ENCODE data around the gene ACSM6. TPM values are rescaled to one million over a fixed set of nuclear protein-coding genes. Genes with fewer than 3 reads are reported as not detected.
"Not testable (repeated sequence)": the region's sequence is repeated elsewhere in the genome, so short reads cannot be mapped to it uniquely, and the experiment has no call there.

The ACSM6 gene
- total and polyA plus RNA-seq, 8 donors = 0.13 to 7.5 (median 0.68) TPM; not detected in 3

DNA sequence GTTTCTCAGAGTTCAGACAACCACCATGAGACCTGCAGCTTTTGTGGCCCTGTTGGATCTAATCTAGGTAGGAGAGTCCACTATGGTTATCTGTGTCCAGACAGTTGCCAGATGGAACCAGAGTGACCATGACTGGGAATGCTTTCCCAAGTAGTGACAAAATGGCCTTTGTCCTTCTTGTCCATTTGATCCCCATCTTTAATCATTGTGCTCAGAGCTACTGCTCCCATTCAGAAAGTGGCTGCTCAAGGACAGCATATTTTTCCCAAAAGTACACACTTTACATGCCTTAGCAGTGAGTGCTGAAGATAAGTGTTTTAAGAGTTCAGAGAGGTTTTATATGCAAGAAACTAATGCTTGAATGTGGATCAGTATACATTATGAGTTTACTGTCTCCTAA lies 5.4 kb upstream of the ACSM6 start:
- Histone ChIP-seq H3K36me3 (no peaks in the 10 kb centered on the region), H3K9me3 (no peaks in the 10 kb centered on the region), H3K27ac (no peak overlapping the region), H3K4me1 (peaks cover 0 to 7% (median 6%) of the 10 kb centered on the region in 4 donors), H3K27me3 (no peaks in the 10 kb centered on the region), H3K4me3 (no peak overlapping the region)
- no peak for DNase-seq
- intact Hi-C loops (cut with DNase I; ENCODE audit: low total_unique reads) = no loop called here
- TF ChIP-seq EP300 (IDR thresholded peaks at IDR 0.05) (no peak), POLR2AphosphoS5 (IDR thresholded peaks at IDR 0.05) (no peak), POLR2A (IDR thresholded peaks at IDR 0.05) (no peak), CTCF (IDR thresholded peaks at IDR 0.05) (no peak)

- intact Hi-C loops (cut with DNase I; ENCODE audit: low total_unique reads) = no loop called here
- Histone ChIP-seq H3K4me3 (no peak overlapping the region), H3K4me1 (peaks cover 0 to 5% (median 0%) of the 10 kb centered on the region in 4 donors), H3K27me3 (no peaks in the 10 kb centered on the region), H3K36me3 (no peaks in the 10 kb centered on the region), H3K27ac (no peak overlapping the region), H3K9me3 (no peaks in the 10 kb centered on the region)
- 36 to 52% (median 42%) methylated on average over 3 of the region's 3 CpGs for WGBS, 5 donors
- TF ChIP-seq EP300 (IDR thresholded peaks at IDR 0.05) (no peak), POLR2A (IDR thresholded peaks at IDR 0.05) (no peak), POLR2AphosphoS5 (IDR thresholded peaks at IDR 0.05) (no peak)
- no peak for DNase-seq
These were observed 2.0 kb downstream of the ACSM6 start for GRCh38 chr10:95196046-95196445.

- Histone ChIP-seq H3K4me3 (no peak overlapping the region), H3K9me3 (no peaks in the 10 kb centered on the region), H3K36me3 (no peaks in the 10 kb centered on the region), H3K4me1 (no peaks in the 10 kb centered on the region), H3K27me3 (no peaks in the 10 kb centered on the region), H3K27ac (no peak overlapping the region)
- no peak for TF ChIP-seq CTCF (IDR thresholded peaks at IDR 0.05)
- TF ChIP-seq POLR2AphosphoS5 (IDR thresholded peaks at IDR 0.05) = no peak
- TF ChIP-seq EP300 (IDR thresholded peaks at IDR 0.05) = no peak
- no peak for TF ChIP-seq POLR2A (IDR thresholded peaks at IDR 0.05)
- WGBS, 5 donors = 84 to 92% (median 91%) methylated on average over 2 to 4 of the region's 4 CpGs
- DNase-seq = no peak
- intact Hi-C loops (cut with DNase I; ENCODE audit: low total_unique reads) = no loop called here
These were observed 7.7 kb downstream of the ACSM6 start for GRCh38 chr10:95201736-95202135.

DNA sequence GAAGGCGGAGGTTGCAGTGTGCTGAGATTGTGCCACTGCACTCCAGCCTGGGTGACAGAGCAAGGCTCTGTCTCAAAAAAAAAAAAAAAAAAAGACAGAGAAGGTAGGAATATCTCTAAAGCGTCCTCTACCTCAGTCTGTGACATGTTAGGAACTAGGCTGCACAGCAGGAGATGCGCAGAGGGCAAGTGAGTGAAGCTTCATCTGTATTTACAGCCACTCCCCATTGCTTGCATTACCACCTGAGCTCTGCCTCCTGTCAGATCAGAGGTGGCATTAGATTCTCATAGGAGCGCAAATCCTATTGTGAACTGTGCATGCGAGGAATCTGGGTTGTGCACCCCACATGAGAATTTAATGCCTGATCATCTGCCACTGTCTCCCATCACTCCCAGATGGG lies 8.8 kb downstream of the ACSM6 start:
- H3K9me3 ChIP-seq; H3K27ac ChIP-seq; H3K4me3 ChIP-seq; H3K4me1 ChIP-seq; DNase-seq; intact Hi-C loops (cut with DNase I; ENCODE audit: low total_unique reads); H3K36me3 ChIP-seq; H3K27me3 ChIP-seq: not testable (repeated sequence)
- 70 to 99% (median 86%) methylated on average over 5 of the region's 5 CpGs for WGBS, 5 donors

DNA sequence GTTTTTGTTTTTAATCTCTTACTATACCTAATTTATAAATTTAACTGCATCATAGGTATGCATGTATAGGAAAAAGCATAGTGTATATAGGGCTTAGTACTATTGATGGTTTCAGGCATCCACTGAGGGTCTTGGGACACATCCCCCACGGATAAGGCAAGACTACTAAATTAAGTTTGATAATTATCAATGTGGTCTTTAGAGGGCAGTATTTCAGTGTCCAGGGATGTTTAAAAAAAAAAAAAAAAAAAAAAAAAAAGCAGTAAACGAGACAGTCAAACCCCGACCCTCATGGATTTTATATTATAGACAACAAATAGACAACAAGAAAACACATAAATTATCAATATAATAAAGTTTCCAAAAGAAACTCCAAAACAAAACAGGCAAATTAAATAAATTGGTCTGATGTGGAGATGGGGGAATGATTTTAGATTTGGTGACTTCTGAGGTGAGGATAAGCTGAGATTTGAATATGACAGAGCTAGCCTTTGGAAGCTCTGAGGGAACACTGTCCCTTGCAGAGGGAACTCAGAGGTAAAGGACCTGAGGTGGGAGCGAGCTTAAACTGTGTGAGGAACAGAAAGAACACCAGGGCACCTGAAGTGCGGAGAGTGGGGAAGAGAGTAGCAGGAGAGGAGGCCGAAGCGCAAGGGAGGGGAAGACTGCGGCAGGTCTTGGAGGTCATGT lies 14.8 kb downstream of the ACSM6 start:
- no peak for DNase-seq
- Histone ChIP-seq H3K27ac (no peak overlapping the region), H3K4me3 (no peak overlapping the region), H3K9me3 (no peaks in the 10 kb centered on the region), H3K27me3 (no peaks in the 10 kb centered on the region), H3K36me3 (no peaks in the 10 kb centered on the region), H3K4me1 (no peaks in the 10 kb centered on the region)
- no peak for TF ChIP-seq EP300 (IDR thresholded peaks at IDR 0.05)
- no peak for TF ChIP-seq POLR2AphosphoS5 (IDR thresholded peaks at IDR 0.05)
- TF ChIP-seq CTCF (IDR thresholded peaks at IDR 0.05) = no peak
- no peak for TF ChIP-seq POLR2A (IDR thresholded peaks at IDR 0.05)
- intact Hi-C loops (cut with DNase I; ENCODE audit: low total_unique reads) = no loop called here
- 58 to 77% (median 61%) methylated on average over 8 of the region's 8 CpGs for WGBS, 5 donors

All from stomach (tissue), 9 donors.